T follicular helper cell (primary cell): ENCODE results near the gene FCER1G.
"Not testable (repeated sequence)": the region's sequence is repeated elsewhere in the genome, so short reads cannot be mapped to it uniquely, and the experiment has no call there.

Experiments
- DNase-seq: peaks from one replicate; pipeline ENCODE4 v3.0.0-alpha.2; 2020; ENCODE audit warnings: low read depth

The FCER1G gene

DNA sequence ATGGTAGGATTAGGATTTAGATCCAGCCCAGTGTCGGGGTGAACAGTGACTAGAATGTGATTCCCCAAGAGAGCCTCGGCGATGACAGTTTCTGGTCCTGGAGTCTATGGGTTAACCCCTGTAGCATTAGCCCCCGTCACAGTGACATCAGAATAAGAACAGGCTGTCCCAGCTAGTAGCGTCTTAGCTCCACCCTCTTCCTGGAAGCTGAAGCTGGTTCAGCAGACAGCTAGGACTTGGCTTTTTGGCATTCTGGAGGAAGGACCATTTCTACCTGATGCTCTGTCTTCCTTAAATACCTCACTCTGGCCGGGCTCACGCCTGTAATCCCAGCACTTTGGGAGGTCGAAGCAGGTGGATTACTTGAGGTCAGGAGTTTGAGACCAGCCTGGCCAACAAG lies 7.9 kb upstream of the FCER1G start:
- no peak for DNase-seq

DNA sequence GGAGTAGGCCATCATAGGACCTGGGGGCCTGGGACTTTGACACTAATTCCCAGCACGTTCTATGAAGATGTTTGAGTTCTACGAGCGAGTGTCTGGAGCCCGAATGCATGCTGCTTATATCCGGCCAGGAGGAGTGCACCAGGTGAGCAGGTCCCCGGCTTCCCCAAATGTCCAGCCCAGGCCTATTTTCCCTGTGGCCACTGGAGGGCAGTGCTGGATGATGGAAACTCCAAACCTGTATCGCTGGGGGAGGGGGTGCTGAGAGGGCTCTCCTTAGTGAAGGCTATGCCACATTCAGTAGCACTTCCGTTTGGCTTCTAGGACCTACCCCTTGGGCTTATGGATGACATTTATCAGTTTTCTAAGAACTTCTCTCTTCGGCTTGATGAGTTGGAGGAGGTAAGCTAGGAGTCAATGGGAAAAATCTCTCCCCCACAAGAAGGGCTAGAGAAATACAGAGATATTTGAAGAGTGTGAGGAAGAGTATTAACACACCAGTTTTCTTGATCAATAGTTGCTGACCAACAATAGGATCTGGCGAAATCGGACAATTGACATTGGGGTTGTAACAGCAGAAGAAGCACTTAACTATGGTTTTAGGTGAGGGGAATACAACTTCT lies 5.2 kb upstream of the FCER1G start:
- DNase-seq, result peak; percentile 58

DNA sequence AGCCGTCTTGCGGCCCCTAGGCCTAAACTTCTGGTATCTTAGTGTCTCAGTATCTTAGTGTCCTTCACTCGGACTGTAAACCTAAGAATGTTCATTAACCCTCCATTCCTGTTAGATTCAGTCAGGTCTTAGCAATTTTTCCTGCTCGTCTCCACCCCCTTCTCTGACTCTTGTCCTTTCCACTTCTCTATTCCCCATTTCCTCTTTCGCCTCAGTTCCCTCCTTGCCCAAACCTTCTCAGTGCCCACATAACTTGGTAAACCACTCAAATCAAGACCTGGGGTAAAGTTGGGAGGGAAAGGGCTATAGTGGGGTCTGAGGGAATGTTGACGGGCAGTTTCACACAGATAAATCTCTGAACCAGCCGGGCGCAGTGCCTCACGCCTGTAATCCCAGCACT lies 726 bp upstream of the FCER1G start:
- no peak for DNase-seq

DNA sequence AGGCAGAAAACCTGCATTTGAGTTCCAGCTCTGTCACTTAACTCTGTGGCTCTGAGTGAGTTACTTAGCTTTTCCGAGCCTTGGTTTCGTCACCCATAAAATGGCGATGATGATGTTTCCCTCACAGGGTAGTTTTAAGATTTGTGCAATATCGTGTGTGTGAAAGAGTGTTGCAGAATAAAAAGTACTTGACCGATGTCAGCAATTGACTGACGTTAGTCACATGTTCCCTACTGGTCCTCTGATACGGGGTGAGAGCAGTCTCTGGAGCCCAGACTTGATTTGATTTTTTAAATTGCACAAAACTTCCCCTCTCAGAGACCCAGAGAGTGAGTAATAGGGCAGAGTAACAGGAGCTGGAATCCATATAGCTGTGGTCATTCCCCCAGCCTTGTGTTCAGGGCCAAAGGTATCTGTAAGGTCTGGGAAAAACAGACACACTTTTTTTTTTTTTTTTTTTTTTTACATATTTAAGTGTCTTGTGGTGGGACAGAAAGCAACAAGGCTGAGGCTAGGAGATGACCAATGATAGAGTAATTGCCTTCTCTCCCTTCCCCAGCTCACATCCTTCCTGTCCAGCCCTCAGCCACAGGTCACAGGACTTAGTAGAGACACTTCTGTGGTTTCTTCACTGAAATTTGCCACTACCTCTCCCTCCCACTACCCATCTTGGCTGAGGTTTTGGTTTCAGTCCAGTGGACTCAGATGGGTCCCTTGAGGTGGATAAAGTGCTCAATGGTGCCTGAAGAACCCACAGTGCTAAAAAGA lies 2.0 kb downstream of the FCER1G start:
- DNase-seq, result no peak

DNA sequence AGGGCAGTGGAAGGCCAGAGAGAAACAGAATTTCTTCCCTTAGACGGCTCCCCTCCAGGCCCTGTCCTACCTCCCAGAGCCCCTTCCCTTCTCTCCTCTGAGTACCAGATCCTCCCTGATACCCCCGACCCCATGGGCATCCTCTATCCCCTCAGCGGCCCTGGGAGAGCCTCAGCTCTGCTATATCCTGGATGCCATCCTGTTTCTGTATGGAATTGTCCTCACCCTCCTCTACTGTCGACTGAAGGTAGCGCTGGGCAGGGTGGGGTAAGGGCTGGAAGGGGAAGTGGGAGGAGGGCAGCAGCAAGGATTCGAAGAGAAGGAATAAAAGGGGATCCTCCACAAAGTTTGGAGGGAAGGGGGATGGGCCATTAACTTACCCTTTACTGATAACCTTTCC lies 2.7 kb downstream of the FCER1G start:
- no peak for DNase-seq

DNA sequence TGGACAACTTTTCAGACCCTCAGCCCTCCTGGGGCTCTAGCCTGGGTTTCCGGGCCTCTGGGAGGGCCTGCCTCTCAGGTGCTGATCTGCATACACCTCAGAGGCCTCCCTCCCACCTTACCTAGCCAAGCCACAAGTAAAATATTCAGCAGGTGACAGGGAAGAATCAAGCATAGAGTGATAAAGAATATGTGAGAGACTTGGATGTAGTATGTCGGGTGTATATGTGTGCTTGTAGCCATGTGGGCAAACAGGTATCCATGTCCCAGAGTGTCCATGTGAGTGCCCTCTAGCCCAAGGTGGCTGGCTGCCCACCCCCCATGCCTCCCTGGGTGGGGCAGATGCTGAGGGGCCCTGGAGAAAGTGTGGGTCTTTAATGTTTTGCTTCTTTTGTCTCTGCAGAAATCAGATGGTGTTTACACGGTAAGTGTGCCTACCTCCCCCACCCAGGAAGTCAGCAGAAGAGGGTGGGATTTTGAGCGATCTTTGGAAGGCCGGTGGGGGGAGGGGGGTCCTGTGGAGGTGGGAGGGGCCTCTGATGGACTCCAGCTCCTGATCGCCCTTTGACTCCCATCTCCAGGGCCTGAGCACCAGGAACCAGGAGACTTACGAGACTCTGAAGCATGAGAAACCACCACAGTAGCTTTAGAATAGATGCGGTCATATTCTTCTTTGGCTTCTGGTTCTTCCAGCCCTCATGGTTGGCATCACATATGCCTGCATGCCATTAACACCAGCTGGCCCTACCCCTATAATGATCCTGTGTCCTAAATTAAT lies 3.4 kb downstream of the FCER1G start:
- DNase-seq, result no peak

DNA sequence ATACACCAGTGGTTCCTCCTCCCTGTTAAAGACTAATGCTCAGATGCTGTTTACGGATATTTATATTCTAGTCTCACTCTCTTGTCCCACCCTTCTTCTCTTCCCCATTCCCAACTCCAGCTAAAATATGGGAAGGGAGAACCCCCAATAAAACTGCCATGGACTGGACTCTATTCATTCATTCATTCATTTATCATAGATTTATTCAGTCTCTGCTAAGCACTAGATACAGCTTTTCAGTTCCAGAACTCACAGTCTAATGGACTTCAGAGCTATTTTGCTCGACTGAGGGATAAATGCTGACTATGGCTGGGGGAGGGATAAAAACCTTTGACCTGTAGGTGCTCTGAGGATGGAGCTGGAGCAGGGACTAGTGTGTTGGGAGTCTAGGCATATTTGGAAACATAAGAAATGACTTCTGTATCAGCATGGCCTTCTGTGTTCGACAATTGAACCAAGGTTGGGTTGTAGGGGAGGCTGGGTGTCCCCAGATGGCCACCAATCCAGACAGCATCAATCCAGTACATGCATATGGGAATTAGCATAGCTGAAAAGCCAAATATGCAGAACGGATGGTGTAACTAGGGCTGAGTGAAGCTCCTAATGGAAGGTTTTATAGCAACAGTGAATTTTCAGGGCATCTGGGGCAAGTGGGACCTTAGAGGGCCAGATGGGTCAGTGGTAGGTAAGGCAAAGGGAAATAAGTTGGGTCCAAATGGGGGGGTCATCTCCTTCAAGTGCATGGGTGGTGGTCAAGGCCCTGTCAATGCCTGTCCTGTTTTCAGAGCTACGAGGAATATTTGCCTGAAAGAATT lies 4.2 kb downstream of the FCER1G start:
- no peak for DNase-seq

DNA sequence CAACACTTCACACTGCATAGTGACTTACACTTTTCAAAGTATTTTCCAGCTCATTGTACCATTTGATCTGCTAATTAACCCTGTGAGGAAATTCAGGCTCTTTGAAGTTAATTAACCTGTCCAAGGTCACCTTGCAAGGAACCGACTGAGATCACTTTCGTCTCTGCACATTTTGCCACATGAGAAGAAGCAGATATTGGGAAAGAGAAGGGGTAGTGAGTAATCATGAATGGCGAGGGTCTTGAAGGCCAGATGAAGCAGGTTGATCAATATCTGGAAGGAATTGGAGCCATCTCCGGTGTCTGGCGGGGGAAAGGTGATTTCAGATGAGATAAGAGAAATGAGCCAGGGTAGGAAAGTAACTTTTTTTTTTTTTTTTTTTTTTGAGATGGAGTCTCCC lies 4.9 kb downstream of the FCER1G start:
- DNase-seq, result no peak

DNA sequence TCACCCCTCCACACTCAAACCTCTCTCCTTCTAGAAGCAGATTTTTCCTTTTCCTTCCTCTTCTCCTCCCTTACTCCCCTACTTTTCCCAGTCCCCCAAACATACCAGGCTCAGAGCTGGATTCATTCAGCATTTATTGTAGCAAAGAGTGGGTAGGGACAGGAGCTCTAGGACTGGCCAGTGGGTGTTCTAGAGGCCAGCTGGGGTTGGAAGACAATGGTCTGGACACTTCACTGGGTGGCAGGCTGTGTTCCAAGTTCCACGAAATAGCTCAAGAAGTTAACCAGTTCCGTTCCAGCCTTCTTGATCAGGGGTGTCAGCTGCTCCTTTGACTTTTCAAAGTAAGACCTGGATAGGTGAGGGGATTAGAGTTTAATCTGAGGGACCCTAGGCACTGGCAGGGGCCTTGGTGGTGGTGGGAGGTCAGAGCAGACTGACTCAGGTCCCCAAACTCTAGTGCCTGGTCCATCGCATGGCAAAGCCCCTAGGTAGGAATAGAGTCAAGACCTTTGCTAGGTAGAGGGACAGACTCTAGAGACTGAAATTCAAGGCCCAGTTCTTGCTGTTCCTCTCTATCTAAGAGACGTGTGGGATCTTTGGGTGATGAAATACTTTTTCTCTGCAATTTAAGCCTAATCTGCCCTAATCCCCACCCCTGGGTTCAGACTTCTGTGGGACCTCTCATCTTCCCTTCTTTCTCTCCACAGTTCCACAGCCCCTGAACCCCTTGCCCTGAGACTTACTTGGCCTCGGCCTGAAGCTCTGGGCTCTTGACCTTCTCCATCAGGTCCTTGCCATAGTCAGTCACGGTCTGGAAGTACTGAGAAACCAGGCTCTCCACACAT lies 7.3 kb downstream of the FCER1G start:
- DNase-seq, result no peak

DNA sequence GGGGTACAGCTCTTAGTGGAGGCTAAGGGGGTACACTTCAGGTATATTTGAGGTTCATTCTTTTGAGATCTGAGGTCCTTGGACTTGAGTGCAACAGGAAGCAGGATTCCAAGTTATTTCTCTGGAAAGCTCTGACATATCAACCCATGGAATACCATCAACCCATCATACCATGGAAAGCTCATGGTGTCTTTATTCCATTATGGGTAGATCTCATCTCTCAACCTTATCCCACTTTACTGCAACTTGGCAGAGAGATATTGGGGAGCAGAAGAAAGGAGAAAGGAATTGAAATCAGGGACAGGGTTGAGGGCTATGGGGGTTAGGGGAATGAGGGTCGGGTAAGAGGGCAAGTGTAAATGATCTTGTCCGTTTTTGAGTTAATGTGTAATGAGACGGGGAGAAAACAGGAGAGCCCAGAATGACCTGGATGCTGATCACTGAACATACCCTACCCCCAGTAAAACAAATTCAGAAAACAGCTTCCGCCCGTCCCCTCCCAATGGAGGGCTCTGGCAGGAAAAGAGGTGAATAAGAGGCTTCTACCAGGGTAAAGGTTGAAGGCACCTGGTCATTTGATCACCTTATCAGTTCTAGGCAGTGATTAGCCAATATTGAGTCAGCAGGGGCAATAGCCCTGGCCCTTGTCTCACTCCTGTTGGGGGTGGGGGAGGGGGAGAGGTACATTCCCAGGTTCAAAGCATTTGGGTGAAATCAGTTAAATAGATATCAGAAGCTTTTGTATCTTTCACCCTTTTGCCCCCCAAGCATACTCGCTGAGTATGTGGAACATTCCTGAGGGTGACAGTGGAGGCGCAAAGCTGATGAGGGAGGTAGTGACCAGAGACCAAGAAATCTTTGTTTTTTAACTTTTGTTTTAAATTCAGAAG lies 9.0 kb downstream of the FCER1G start:
- no peak for DNase-seq

DNA sequence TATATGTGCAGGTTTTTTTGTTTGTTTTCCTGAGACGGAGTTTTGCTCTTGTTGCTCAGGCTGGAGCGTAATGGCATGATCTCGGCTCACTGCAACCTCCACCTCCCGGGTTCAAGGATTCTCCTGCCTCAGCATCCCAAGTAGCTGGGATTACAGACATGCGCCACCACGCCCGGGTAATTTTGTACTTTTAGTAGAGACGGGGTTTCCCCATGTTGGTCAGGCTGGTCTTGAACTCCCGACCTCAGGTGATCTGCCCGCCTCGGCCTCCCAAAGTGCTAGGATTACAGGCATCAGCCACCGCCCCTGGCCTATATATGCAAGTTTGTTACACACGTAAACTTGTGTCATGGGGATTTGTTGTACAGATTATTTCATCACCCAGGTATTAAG lies 9.6 kb downstream of the FCER1G start:
- not testable (repeated sequence) for DNase-seq

DNA sequence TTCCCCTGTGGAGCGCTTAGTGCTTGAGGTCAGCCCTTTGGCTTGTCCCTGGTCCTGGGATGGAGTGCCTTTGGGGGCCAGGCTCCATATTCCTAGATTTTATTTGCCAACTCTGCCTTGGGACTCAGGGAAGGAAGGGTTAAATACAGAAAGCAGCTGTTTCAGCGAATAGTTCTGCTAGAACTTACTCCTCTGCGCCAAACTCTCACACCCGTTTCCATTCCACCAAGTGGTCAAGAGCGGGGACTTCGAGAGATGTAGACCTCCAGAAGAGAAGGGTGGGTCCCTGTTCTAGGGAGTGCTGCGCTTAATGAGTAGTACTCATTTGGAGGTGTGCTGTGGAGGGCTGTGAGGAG lies 10.1 kb downstream of the FCER1G start:
- DNase-seq, result no peak

DNA sequence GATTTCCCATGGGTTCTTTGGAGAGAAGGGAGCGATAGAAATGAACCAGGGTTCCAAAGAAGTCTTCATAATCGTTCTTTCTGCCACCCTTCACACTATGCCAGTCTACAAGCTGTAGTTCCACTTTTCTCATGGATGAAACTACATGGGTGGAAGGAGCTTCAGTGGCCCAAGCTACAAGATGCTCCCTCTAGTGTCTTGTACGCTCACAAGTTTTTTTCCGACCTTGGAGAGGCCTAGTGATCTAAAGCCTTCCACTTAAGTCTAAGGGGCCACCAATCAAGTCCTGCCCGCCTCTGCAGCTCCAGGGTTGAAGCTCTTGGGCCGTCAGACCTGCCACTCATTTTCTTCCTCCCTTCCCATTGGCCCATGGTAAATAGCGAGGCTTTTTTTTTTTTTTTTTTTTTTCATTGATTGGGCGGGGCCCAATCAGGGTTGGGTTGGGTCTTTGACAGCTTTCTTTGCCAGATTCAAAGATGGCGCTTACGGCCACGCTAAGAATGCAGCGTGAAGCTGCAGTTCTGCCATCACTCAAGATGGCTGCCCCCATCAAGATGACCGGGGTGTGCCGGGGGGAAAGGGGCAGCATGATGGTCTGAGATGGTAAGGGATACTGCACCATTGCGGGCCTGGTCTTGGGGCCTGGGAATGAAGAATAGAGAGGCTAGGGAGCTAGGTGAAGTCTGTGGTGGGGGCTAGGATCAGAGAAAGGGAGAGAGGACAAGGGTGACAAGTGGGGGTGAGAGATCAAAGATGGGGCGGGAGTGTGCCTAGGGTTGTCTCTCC lies 10.6 kb downstream of the FCER1G start, which contains the start of gene TOMM40L:
TOMM40L (plus strand) TSS at position 527 of the 786 bp plus-strand sequence. CDS start 430 bp downstream, outside the sequence.
- DNase-seq, result peak; percentile 81

DNA sequence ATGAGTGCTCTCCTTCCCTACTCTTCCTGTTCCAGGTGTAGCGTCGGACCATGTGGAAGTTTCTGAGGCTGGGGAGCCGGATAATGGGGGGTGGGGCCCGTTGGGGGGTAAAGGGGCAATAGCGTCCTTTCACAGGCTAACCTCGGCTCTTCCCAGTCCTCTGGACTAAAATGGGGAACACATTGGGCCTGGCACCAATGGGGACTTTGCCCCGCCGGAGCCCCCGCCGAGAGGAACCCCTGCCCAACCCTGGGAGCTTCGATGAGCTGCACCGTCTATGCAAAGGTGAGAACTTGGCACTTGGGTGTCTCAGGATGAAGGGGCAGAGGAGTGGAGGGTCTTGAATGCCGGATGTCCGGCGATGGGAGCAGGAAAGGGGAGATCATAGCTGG lies 11.2 kb downstream of the FCER1G start:
- DNase-seq, result no peak

DNA sequence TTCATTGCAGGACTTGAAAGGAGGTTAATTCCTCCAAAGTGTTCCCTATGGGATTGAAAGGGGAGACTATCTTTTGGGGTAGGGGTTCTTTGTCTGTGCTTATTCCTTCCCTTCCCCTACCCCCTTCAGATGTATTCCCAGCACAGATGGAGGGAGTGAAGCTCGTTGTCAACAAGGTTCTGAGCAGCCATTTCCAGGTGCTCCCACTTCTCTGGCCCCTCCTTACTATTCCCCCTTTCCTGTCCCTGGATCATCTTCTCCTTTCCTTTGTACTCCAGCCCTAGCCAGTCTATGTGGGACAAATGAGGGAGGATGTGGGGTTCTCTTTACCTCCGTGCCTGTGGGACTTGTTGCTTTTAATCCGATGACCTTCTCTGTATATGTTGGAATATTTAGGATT lies 11.7 kb downstream of the FCER1G start:
- DNase-seq, result no peak

DNA sequence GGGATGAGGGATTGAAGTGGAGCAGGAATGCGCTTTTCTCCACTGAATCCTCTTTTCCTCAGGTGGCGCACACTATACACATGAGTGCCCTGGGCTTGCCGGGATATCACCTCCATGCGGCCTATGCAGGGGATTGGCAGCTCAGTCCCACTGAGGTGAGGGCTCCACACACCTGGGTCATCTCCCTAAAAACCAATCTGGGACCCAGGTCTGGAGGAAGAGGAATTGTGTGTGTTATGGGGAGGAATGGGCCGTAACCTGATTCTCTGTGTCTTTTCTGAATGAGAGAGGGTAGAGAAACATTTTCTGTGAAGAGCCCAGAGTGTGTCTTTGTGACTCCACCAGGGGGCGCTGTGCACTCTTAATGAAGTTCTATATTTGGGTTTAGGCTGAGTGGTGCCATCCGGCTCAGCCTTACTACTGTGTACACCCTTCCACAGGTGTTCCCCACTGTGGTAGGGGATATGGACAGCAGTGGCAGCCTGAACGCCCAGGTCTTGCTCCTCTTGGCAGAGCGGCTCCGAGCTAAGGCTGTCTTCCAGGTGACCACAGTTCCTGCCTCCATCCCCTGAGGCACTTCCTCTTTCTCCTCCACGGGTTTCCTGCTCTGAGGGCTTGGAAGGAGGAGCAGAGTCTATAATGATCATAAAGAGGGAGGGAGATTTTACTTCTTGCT lies 12.2 kb downstream of the FCER1G start:
- peak; percentile 81 for DNase-seq

DNA sequence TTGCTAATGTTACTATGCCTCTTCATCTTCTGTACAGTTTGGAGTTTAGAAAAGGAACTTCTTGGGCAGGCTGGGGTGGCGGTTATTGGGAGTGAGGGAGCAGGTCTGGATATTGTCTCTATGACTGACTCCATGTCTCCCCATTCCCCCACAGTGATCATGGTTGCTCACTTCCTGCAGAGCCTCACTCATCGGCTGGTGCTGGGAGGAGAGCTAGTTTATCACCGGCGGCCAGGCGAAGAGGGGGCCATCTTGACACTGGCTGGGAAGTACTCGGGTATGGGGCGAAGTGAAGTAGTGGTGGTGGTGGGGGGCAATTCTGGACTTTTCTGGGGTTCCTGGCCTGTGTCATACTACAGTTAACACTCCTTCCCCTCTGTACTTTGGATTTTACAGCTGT lies 12.9 kb downstream of the FCER1G start:
- no peak for DNase-seq

DNA sequence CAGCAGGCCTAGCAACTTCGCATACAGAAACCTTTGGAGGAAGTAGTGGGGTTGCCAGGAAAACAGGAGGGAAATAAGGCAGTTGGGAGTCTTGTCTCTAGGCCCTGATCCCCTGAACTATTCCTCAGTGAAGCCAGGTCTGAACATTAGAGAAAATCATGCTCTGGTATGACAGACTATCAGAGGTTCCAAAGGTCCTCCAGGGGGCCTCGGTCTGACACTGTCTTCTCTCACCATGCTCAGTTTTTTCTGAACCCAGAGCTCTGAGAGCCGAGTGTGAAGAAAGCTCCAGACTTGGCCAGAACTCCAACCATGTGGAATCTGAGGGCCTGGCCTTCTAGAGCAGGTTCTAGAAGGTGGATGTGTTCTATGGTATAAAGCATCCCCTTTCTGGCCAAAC lies 14.8 kb downstream of the FCER1G start:
- no peak for DNase-seq

DNA sequence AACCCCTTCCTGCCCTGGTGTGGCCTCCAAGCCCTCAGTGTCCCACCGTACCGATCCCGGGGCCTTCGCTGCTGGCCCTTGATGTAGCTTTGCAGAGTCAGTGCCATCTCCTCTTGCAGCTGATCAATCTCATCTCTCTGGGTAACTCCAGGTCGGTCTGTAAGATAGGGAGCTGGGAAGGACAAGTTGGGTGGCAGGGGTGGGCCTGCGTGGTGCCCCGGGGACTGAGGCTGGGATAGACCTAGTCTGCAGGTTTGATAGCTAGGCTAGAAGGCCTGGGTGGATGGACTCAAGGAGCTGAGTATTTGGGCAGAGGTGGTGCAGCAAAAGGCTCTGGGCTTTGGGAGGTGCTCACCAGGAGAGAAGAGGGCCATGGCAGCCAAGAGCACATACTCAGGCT lies 15.7 kb downstream of the FCER1G start:
- DNase-seq, result no peak
